HEK293 (cell line): ENCODE measurements around the gene GTF3C4.

Source experiments
- CTCF ChIP-seq: fragments of 450-650 bp; formaldehyde crosslinking; IDR thresholded peaks from 2 replicates; pipeline ENCODE4 v1.5.1; 2016; ENCODE audit warnings: missing biosample characterization, missing genetic modification characterization
- RBAK ChIP-seq: fragments of 450-650 bp; formaldehyde crosslinking; IDR thresholded peaks from 2 replicates; pipeline ENCODE4 v1.5.1; 2016; ENCODE audit warnings: missing biosample characterization, missing genetic modification characterization
- YY1 ChIP-seq: fragments of 450-650 bp; formaldehyde crosslinking; IDR thresholded peaks from 2 replicates; pipeline ENCODE4 v1.5.1; 2018; ENCODE audit warnings: missing biosample characterization, missing genetic modification characterization
- YY2 ChIP-seq: fragments of 450-650 bp; formaldehyde crosslinking; IDR thresholded peaks from 2 replicates; pipeline ENCODE4 v1.5.1; 2016; ENCODE audit warnings: missing biosample characterization, missing genetic modification characterization
- ZBTB21 ChIP-seq: fragments of 450-650 bp; formaldehyde crosslinking; IDR thresholded peaks from 2 replicates; pipeline ENCODE4 v1.5.1; 2017; ENCODE audit warnings: missing biosample characterization, missing genetic modification characterization
- ZBTB7A ChIP-seq: fragments of 450-650 bp; formaldehyde crosslinking; IDR thresholded peaks from 2 replicates; pipeline ENCODE4 v1.5.1; 2016; ENCODE audit warnings: low read depth, missing biosample characterization, missing genetic modification characterization
- ZEB2 ChIP-seq: fragments of 450-650 bp; formaldehyde crosslinking; IDR thresholded peaks from 2 replicates; pipeline ENCODE4 v1.5.1; 2016; ENCODE audit warnings: missing biosample characterization, missing genetic modification characterization
- ZNF335 ChIP-seq: fragments of 450-650 bp; formaldehyde crosslinking; conservative IDR thresholded peaks from 2 replicates; pipeline ENCODE4 v1.5.1; 2016; ENCODE audit warnings: missing biosample characterization, missing genetic modification characterization
- ZNF677 ChIP-seq: fragments of 450-650 bp; IDR thresholded peaks from 2 replicates; pipeline ENCODE4 v1.5.0; 2018; ENCODE audit warnings: missing biosample characterization, mild to moderate bottlenecking, missing genetic modification characterization, moderate library complexity
- ZNF777 ChIP-seq: fragments of 450-650 bp; formaldehyde crosslinking; IDR thresholded peaks from 2 replicates; pipeline ENCODE4 v1.5.1; 2017; ENCODE audit warnings: missing biosample characterization, missing genetic modification characterization, borderline replicate concordance
- ZNF791 ChIP-seq: fragments of 450-650 bp; formaldehyde crosslinking; IDR thresholded peaks from 2 replicates; pipeline ENCODE4 v1.5.1; 2016; ENCODE audit warnings: missing biosample characterization, missing genetic modification characterization
- TF ChIP-seq, protein P1 (sequence below): fragments of 450-650 bp; formaldehyde crosslinking; IDR thresholded peaks from 2 replicates; pipeline ENCODE4 v1.5.1; 2016; ENCODE audit warnings: missing biosample characterization, missing genetic modification characterization
- TF ChIP-seq, protein P2 (sequence below): fragments of 450-650 bp; formaldehyde crosslinking; IDR thresholded peaks from 2 replicates; pipeline ENCODE4 v1.5.1; 2016; ENCODE audit warnings: missing biosample characterization, missing genetic modification characterization, low read depth

DNA sequence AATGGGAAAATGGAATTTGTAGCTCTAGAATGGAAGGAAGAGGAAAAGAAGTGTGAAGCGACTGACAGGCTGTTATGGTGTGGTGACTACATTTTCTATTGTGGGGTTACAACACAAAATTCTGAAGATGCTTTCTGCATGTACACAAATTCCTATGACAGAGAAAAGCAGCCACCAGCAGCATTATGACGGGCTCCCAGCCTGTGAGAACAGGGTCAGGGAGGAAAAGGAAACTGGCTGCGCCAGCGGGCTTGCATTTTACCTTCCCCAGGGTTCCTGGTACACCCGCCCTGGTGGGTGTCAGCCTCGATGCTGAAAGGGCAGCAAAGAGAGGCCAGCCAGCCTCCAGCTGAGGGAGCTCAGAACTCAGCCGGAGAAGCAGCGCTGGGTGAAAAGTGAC, 41.5 kb upstream of the GTF3C4 start:
- TF ChIP-seq, protein P1, sequence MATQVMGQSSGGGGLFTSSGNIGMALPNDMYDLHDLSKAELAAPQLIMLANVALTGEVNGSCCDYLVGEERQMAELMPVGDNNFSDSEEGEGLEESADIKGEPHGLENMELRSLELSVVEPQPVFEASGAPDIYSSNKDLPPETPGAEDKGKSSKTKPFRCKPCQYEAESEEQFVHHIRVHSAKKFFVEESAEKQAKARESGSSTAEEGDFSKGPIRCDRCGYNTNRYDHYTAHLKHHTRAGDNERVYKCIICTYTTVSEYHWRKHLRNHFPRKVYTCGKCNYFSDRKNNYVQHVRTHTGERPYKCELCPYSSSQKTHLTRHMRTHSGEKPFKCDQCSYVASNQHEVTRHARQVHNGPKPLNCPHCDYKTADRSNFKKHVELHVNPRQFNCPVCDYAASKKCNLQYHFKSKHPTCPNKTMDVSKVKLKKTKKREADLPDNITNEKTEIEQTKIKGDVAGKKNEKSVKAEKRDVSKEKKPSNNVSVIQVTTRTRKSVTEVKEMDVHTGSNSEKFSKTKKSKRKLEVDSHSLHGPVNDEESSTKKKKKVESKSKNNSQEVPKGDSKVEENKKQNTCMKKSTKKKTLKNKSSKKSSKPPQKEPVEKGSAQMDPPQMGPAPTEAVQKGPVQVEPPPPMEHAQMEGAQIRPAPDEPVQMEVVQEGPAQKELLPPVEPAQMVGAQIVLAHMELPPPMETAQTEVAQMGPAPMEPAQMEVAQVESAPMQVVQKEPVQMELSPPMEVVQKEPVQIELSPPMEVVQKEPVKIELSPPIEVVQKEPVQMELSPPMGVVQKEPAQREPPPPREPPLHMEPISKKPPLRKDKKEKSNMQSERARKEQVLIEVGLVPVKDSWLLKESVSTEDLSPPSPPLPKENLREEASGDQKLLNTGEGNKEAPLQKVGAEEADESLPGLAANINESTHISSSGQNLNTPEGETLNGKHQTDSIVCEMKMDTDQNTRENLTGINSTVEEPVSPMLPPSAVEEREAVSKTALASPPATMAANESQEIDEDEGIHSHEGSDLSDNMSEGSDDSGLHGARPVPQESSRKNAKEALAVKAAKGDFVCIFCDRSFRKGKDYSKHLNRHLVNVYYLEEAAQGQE (tag by site-specific recombination): no peak
- no peak for TF ChIP-seq CTCF (tag by site-specific recombination)
- no peak for TF ChIP-seq YY2 (tag by site-specific recombination)
- no peak for TF ChIP-seq ZNF791 (tag by site-specific recombination)
- no peak for TF ChIP-seq ZBTB7A
- no peak for TF ChIP-seq ZNF335 (tag by site-specific recombination)
- no peak for TF ChIP-seq ZNF677 (tag by site-specific recombination)
- no peak for TF ChIP-seq ZEB2 (tag by site-specific recombination)
- TF ChIP-seq YY1: no peak
- TF ChIP-seq RBAK (tag by site-specific recombination): no peak
- no peak for TF ChIP-seq ZBTB21 (tag by site-specific recombination)
- TF ChIP-seq, protein P2, sequence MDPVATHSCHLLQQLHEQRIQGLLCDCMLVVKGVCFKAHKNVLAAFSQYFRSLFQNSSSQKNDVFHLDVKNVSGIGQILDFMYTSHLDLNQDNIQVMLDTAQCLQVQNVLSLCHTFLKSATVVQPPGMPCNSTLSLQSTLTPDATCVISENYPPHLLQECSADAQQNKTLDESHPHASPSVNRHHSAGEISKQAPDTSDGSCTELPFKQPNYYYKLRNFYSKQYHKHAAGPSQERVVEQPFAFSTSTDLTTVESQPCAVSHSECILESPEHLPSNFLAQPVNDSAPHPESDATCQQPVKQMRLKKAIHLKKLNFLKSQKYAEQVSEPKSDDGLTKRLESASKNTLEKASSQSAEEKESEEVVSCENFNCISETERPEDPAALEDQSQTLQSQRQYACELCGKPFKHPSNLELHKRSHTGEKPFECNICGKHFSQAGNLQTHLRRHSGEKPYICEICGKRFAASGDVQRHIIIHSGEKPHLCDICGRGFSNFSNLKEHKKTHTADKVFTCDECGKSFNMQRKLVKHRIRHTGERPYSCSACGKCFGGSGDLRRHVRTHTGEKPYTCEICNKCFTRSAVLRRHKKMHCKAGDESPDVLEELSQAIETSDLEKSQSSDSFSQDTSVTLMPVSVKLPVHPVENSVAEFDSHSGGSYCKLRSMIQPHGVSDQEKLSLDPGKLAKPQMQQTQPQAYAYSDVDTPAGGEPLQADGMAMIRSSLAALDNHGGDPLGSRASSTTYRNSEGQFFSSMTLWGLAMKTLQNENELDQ: no peak
- no peak for TF ChIP-seq ZNF777
